GM19452 (cell line): Measurements from ENCODE around the gene MLN.
"Not testable (repeated sequence)": the region's sequence is repeated elsewhere in the genome, so short reads cannot be mapped to it uniquely, and the experiment has no call there.

Source experiments
- ATAC-seq: cut with Tn5 transposase; IDR thresholded peaks from one replicate; pipeline ENCODE4 v1.9.1; 2021; ENCODE audit not compliant: unreplicated experiment

Gene MLN

GRCh38 chr6:33836806-33837469 lies 33.1 kb upstream of the MLN start:
- no peak for ATAC-seq

DNA sequence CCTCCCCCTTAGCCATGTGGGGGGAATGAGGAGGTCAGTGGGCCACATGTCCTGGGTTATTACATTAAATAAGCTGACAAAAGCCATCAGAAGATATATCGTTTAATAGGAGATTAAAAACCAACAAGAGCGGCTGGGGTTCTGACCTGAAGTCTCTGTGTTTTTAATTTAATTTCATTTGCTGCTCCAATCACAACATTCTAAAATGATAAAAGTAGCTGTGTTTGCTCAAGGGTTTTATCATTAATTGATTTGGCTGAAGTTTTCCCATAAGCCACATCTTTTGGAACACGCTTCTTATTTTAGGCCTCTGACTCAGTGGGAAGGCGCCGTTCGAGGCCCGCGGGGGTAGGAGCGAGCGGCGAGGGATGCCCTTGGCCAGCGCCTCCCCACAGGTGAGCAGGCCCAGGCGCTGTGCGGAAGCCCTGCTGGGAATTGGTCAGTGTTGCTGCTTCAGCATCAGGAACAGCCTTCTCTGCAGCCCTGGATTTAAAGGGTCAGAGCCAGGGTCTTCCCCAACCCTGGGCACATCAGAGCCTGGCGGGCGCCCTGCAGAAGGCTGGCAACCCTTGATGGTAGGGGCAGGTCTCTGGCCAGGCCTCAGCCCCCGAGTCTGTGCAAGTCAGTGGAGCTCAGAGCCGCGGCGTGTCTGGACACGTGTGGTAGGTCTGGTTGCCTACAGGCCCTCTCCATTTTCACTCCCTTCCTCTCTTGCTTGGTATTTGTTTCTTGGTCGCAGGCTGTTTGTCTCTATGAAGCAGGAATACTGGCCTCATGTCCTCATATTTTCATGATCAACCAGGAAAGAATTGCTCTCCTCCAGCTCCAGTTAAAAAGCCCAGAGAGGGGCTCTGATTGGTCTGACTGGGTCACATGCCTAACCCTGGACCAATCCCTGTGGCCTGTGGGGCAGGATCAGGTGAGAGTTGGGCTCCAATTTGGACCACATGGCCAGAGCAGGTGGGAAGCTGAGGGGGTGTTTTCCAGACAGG lies 30.9 kb upstream of the MLN start:
- ATAC-seq = no peak

- no peak for ATAC-seq
Observed at GRCh38 chr6:33833599-33833998, 29.8 kb upstream of the MLN start.

DNA sequence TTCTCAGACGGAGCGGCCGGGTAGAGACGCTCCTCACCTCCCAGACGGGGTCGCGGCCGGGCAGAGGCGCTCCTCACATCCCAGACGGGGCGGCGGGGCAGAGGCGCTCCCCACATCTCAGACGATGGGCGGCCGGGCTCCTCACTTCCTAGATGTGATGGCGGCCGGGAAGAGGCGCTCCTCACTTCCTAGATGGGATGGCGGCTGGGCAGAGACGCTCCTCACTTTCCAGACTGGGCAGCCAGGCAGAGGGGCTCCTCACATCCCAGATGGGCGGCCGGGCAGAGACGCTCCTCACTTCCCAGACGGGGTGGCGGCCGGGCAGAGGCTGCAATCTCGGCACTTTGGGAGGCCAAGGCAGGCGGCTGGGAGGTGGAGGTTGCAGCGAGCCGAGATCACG lies 29.0 kb upstream of the MLN start:
- ATAC-seq = not testable (repeated sequence)

DNA sequence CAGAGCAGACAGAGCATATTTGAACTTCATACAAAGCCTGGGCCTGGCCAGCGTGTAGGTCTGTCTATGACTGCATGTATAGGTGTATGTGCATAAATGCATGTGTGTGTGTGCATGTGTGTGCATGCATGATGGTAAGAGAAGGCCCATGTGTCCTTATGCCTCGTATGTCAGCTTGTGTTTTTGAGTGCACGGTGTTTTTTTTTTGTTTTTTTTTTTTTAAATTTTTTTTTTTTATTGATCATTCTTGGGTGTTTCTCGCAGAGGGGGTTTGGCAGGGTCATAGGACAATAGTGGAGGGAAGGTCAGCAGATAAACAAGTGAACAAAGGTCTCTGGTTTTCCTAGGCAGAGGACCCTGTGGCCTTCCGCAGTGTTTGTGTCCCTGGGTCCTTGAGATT lies 27.9 kb upstream of the MLN start:
- ATAC-seq = not testable (repeated sequence)

DNA sequence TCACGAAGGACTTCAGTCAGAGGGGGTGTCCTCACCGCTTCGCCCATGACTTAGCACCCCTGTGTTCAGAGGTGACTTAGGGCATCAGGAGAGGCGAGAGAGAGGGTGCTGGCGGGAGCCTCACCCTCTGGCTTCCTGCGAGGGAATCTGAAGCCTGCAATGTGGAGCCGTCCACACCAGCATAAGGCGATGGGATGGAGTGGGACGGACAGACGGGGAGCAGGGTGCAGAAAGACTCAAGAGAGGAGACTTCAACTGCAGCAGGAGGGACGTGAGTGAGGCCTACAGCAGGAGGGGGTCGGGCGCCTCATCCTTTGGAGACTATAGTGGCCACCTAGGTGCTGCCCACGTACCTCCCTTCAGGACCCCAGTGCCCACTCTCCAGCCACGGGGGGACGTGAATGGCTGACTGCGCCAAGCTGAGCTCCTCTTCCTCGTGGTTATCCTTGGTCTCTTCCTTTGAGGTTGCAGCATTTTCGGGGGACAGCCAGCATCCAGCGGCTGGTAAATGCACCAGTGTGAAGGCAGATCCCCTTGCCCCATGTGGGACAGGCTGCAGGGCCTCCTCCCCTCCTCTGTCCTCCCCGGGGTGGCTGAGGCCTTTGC lies 26.9 kb upstream of the MLN start:
- ATAC-seq = no peak

GRCh38 chr6:33828764-33829731 lies 25.2 kb upstream of the MLN start:
- ATAC-seq = no peak

- ATAC-seq = no peak
Observed at GRCh38 chr6:33828452-33828763, 24.6 kb upstream of the MLN start.

DNA sequence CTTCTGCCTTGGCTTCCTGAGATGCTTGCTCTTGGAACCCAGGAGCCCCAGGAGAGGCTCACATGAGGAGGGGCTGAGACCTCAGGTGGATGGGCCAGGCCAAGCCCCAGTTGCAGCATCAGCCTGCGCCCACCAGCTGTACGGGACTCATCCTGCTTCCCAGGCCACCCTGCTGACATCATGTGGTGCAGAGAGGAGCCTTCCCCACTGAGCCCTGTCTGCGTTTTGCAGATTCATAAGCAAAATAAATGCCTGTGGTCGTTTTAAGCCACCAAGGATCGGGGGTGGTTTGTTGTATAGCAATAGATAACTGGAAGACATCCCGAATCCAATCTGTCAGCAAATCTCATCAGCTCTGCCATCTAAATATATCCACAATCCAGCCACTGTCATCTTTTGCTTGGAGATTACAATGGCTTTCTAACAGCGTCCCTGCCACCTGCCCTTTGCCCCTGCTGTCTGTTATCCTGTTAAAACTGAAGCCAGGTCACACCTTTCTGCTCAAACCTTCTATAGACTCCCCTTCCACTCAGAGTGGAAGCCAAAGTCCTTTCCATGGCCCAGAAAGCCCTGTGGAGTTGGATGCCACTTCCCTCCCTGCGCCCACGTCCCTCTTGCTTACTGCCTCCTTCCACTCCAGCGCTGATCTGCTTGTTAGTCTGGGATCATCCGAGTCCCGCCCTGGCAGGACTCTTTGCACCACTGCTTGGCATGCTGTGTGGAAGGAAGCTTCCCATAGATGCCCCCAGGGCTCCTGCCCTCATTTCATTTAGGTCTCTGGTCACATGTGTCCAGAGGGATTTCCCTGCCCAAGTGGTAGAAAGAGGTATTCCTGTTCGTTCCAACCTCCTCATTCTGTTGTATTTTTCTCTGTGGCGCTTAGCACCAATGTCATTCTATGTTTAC lies 24.0 kb upstream of the MLN start:
- no peak for ATAC-seq

DNA sequence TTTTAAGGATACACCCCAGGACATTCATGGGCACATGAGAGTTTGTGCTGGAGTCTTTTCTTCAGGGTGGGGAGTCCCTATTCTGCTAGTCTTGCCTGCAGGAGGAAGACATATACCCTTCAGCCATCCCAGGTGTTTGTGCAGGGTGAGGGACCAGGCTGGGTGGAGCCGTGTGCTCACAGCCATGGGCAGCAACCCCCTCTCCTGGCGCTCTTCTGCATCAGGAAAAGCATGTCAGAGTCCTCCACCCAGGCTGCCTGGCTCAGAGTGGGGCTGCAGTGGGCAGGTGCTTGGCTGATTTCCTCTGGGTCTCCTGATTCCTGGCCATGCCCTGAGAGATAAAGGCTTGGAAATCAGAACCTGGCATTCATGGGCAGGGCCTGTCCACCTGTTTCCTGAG lies 22.7 kb upstream of the MLN start:
- no peak for ATAC-seq

GRCh38 chr6:33824461-33825154 lies 20.8 kb upstream of the MLN start:
- no peak for ATAC-seq

- no peak for ATAC-seq
Observed at GRCh38 chr6:33823806-33824205, 20.0 kb upstream of the MLN start.

DNA sequence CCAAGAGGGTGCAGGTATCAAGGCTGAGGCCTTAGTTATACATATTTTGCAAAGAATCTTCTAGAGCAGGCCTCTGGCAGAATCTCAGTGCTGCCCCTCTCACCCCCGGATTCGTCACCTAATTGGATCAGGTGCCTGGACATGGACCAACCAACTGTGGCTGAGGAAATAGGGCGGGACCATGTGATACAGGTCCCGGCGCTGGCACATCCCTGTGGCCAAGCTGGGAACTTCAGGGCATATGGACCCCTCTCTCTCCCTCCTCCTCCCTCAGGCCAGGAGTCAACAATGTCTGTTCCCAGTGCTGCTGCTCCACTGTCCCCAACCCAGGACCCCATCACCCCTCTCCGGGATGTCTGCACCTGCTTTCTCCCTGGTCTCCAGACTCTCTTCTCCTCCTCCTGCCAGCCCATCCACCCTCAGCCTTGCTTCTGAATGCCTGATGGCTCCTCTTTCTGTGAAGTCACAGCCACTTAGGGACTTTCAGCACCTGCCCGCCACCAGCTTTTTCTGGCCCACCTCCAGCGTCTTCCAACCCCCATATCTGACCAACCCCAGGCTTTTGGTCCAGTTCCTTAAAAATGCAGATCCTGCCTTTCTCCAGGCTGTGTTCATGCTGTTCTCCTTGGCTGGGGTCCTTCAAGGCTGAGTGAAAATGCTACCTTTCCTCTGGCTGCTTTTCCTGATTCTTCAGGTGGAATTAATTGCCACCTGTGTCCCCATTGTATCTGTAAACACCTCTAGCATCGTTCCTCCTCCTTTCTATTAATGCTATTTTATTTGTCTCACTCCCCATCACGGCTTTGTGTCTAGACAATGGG lies 19.0 kb upstream of the MLN start:
- no peak for ATAC-seq

GRCh38 chr6:33820784-33821520 lies 17.1 kb upstream of the MLN start:
- no peak for ATAC-seq

DNA sequence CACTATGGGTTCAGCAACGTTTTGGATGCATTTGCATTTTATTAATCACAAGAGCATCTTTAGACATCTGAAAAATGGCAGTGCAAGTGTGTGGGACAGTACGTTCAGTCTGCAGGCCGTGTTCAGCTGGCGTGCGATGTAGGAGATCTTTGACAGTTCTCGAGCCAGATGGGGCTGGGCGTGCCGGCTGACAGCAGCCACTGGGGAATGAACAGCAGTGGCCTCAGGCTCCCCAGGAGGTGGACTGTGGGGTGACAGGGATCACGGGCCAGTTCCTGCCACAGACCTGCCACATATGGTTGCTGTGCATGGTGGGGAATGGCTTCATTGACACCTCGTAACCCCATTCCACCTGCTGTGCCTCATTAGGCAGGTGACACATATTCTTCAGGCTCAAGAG lies 16.4 kb upstream of the MLN start:
- ATAC-seq = no peak

- no peak for ATAC-seq
Observed at GRCh38 chr6:33819021-33819420, 15.2 kb upstream of the MLN start.

DNA sequence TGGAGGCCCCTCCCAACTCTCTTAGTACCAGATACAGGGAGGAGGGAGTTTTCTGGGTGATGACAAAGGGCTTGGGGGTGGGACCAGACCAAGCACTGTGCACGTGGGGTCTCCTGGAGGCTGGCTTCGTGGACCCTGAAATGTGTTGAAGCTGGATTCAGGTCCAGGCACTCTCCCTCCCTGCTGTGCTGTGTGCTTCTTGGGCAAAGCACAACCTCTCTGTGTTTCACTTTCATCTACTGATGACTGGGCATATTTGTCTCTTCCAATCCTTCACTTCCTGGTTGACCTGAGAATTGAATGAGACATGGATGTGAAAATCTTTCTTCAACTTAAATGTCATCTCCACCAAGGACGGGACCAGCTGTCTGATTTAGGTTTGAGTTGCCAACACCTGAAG lies 14.5 kb upstream of the MLN start:
- ATAC-seq = no peak

DNA sequence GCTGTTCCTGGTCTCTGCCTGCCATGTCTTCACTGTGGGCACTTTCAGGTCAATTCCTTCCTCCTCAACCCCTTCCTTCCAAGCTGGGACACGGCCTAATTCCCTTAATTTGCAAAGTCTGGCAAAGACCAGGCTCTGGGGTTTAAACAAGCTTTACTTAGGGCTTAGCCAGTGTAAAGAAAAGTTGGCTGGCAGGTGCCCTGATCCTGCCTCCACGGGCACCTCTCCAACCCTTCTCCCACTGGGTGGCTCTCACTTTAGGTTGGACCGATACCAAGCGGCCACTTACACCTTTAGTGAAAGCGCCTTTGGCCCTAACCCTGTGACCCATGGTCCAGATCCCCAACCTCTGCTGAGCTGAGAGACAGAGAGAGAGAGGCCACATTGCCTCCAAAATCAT lies 13.7 kb upstream of the MLN start:
- ATAC-seq = no peak
